ENCODE measurements around the gene TRPM3. TPM values are rescaled to one million over a fixed set of nuclear protein-coding genes. Genes with fewer than 3 reads are reported as not detected.

TRPM3 gene
- total RNA-seq, 1 experiment from 2014 or later = 5.4 TPM

DNA sequence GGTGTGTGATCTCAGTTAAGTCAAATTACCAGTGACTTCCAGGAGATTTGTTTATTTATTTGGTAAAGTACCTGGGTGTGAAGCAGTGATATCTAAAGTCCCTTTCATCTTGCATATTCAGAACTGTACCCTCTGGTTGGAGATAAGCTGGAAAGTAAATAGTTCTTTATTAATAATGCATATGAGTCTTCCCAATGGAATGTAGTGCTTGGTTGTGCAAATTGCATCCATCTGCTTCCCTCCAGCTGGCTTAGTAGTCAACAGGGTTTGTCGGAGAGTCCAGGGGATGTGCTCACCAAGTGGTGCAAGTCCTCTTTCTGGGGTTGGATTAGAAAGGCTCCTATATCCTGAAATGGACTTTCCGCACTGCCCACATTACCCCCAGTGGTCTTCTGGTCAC lies 42.0 kb downstream of the TRPM3 start:
- Mint-ChIP-seq H3K4me1 (peaks cover 32% of the 10 kb centered on the region), H3K9me3 (no peaks in the 10 kb centered on the region), H3K4me3 (no peak overlapping the region), H3K27me3 (ENCODE audit: low read depth) (no peaks in the 10 kb centered on the region), H3K27ac (no peak overlapping the region), H3K36me3 (no peaks in the 10 kb centered on the region)
- DNase-seq (ENCODE audit: low spot score) (no peak), ATAC-seq (no peak)
- POLR2A ChIA-PET = no interaction called here
- TF ChIP-seq ZBTB43 (CRISPR knock-in tag; IDR thresholded peaks at IDR 0.05) (no peak), JUN (CRISPR knock-in tag; IDR thresholded peaks at IDR 0.05) (no peak), ZNF219 (CRISPR knock-in tag; IDR thresholded peaks at IDR 0.05; ENCODE audit: borderline replicate concordance) (no peak), CBFB (CRISPR knock-in tag; IDR thresholded peaks at IDR 0.05; ENCODE audit: low read depth) (no peak), FOXP4 (CRISPR knock-in tag; IDR thresholded peaks at IDR 0.05) (no peak), ESRRA (CRISPR knock-in tag; IDR thresholded peaks at IDR 0.05; ENCODE audit: borderline replicate concordance) (no peak), ZMAT4 (CRISPR knock-in tag; IDR thresholded peaks at IDR 0.05) (no peak), ZBTB21 (CRISPR knock-in tag; IDR thresholded peaks at IDR 0.05; ENCODE audit: borderline replicate concordance) (no peak), MXD4 (CRISPR knock-in tag; IDR thresholded peaks at IDR 0.05; ENCODE audit: borderline replicate concordance) (no peak), ELF4 (CRISPR knock-in tag; IDR thresholded peaks at IDR 0.05; ENCODE audit: low read depth) (no peak), NFATC4 (CRISPR knock-in tag; IDR thresholded peaks at IDR 0.05) (no peak), ZNF532 (CRISPR knock-in tag; IDR thresholded peaks at IDR 0.05; ENCODE audit: borderline replicate concordance) (no peak), KAT7 (CRISPR knock-in tag; IDR thresholded peaks at IDR 0.05; ENCODE audit: borderline replicate concordance) (no peak), ERG (CRISPR knock-in tag; IDR thresholded peaks at IDR 0.05) (no peak), MYBL2 (CRISPR knock-in tag; IDR thresholded peaks at IDR 0.05) (no peak)
- TF ChIP-seq, protein P1, sequence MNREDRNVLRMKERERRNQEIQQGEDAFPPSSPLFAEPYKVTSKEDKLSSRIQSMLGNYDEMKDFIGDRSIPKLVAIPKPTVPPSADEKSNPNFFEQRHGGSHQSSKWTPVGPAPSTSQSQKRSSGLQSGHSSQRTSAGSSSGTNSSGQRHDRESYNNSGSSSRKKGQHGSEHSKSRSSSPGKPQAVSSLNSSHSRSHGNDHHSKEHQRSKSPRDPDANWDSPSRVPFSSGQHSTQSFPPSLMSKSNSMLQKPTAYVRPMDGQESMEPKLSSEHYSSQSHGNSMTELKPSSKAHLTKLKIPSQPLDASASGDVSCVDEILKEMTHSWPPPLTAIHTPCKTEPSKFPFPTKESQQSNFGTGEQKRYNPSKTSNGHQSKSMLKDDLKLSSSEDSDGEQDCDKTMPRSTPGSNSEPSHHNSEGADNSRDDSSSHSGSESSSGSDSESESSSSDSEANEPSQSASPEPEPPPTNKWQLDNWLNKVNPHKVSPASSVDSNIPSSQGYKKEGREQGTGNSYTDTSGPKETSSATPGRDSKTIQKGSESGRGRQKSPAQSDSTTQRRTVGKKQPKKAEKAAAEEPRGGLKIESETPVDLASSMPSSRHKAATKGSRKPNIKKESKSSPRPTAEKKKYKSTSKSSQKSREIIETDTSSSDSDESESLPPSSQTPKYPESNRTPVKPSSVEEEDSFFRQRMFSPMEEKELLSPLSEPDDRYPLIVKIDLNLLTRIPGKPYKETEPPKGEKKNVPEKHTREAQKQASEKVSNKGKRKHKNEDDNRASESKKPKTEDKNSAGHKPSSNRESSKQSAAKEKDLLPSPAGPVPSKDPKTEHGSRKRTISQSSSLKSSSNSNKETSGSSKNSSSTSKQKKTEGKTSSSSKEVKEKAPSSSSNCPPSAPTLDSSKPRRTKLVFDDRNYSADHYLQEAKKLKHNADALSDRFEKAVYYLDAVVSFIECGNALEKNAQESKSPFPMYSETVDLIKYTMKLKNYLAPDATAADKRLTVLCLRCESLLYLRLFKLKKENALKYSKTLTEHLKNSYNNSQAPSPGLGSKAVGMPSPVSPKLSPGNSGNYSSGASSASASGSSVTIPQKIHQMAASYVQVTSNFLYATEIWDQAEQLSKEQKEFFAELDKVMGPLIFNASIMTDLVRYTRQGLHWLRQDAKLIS (CRISPR knock-in tag; IDR thresholded peaks at IDR 0.05; ENCODE audit: borderline replicate concordance) = no peak
- CTCF ChIA-PET = no interaction called here

Measured in WTC11 (cell line).